Stimulated activated CD8-positive, alpha-beta memory T cell treated with anti-CD3 and anti-CD28 coated beads, Interleukin-4, amount 100 ng/mL, for 48 hours (primary cell): Measurements from ENCODE around the gene PLD5.

Experiments
- DNase-seq: peaks from one replicate; pipeline ENCODE4 v3.0.0-alpha.2; 2020

The PLD5 gene

GRCh38 chr1:242033447-242033846 lies 491.1 kb downstream of the PLD5 start:
- DNase-seq: no peak
